Panc1 (cell line): ENCODE measurements around the gene CLRN1.

Source experiments
- POLR2AphosphoS5 ChIP-seq: IDR thresholded peaks from 2 replicates; pipeline ENCODE4 v1.6.1; 2012; ENCODE audit warnings: mild to moderate bottlenecking, low read depth, low read length, moderate library complexity
- REST ChIP-seq, 2 experiments: IDR thresholded peaks; 2 replicates each; pipeline ENCODE4 v1.6.1; 2011 to 2012; ENCODE audit warnings: low read depth in 2 of 2, control low read depth in 1 of 2, low read length in 1 of 2, mild to moderate bottlenecking in 1 of 2, moderate library complexity in 1 of 2; ENCODE audit not compliant: insufficient read depth in 1 of 2
- SIN3A ChIP-seq: IDR thresholded peaks from 2 replicates; pipeline ENCODE4 v1.6.1; 2012; ENCODE audit warnings: low read depth, mild to moderate bottlenecking, low read length, moderate library complexity, borderline replicate concordance; ENCODE audit not compliant: insufficient read depth
- TCF7L2 ChIP-seq: IDR thresholded peaks from 2 replicates; pipeline ENCODE4 v1.6.1; 2011; ENCODE audit warnings: mild to moderate bottlenecking, low read depth, low read length, inconsistent platforms
- TF ChIP-seq, protein P1 (sequence below): fragments of 450-650 bp; IDR thresholded peaks from 2 replicates; pipeline ENCODE4 v1.5.1; 2017; ENCODE audit warnings: mild to moderate bottlenecking

- TF ChIP-seq, protein P1, sequence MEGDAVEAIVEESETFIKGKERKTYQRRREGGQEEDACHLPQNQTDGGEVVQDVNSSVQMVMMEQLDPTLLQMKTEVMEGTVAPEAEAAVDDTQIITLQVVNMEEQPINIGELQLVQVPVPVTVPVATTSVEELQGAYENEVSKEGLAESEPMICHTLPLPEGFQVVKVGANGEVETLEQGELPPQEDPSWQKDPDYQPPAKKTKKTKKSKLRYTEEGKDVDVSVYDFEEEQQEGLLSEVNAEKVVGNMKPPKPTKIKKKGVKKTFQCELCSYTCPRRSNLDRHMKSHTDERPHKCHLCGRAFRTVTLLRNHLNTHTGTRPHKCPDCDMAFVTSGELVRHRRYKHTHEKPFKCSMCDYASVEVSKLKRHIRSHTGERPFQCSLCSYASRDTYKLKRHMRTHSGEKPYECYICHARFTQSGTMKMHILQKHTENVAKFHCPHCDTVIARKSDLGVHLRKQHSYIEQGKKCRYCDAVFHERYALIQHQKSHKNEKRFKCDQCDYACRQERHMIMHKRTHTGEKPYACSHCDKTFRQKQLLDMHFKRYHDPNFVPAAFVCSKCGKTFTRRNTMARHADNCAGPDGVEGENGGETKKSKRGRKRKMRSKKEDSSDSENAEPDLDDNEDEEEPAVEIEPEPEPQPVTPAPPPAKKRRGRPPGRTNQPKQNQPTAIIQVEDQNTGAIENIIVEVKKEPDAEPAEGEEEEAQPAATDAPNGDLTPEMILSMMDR = no peak
- TF ChIP-seq POLR2AphosphoS5 = no peak
- no peak for TF ChIP-seq REST (IDR thresholded peaks at IDR 0.05; ENCODE audit: insufficient read depth in 1 of 2, low read depth in 2 of 2, low read length in 1 of 2)
- no peak for TF ChIP-seq TCF7L2
- no peak for TF ChIP-seq SIN3A
Measured at GRCh38 chr3:151003029-151003767, 30.7 kb upstream of the CLRN1 start.
